ENCODE data around the gene FAM168A. TPM values are rescaled to one million over a fixed set of nuclear protein-coding genes. Genes with fewer than 3 reads are reported as not detected.
"Not testable (repeated sequence)": the region's sequence is repeated elsewhere in the genome, so short reads cannot be mapped to it uniquely, and the experiment has no call there.

FAM168A gene
- polyA plus RNA-seq, 4 donors: 44.3 to 46.4 (median 44.9) TPM

GRCh38 chr11:73439002-73439843 lies 158.7 kb downstream of the FAM168A start:
- DNase-seq (ENCODE audit: low read depth in 4 of 4, low spot score in 3 of 4): no peak

GRCh38 chr11:73436859-73437258 lies 161.1 kb downstream of the FAM168A start:
- not testable (repeated sequence) for DNase-seq (ENCODE audit: low read depth in 4 of 4, low spot score in 3 of 4)

GRCh38 chr11:73431396-73431795 lies 166.5 kb downstream of the FAM168A start:
- no peak for DNase-seq (ENCODE audit: low read depth in 4 of 4, low spot score in 3 of 4)

GRCh38 chr11:73430326-73430725 lies 167.6 kb downstream of the FAM168A start:
- no peak for DNase-seq (ENCODE audit: low read depth in 4 of 4, low spot score in 3 of 4)

GRCh38 chr11:73429121-73429750 lies 168.7 kb downstream of the FAM168A start:
- DNase-seq (ENCODE audit: low read depth in 4 of 4, low spot score in 3 of 4): no peak

- no peak for DNase-seq (ENCODE audit: low read depth in 4 of 4, low spot score in 3 of 4)
Measured at GRCh38 chr11:73428699-73429098, 169.2 kb downstream of the FAM168A start.

GRCh38 chr11:73428227-73428626 lies 169.7 kb downstream of the FAM168A start:
- DNase-seq (ENCODE audit: low read depth in 4 of 4, low spot score in 3 of 4): no peak

GRCh38 chr11:73426219-73426850 lies 171.6 kb downstream of the FAM168A start:
- DNase-seq (ENCODE audit: low read depth in 4 of 4, low spot score in 3 of 4): no peak

GRCh38 chr11:73425108-73425507 lies 172.8 kb downstream of the FAM168A start:
- DNase-seq (ENCODE audit: low read depth in 4 of 4, low spot score in 3 of 4): no peak

- DNase-seq (ENCODE audit: low read depth in 4 of 4, low spot score in 3 of 4): no peak
Measured at GRCh38 chr11:73423506-73423905, 174.4 kb downstream of the FAM168A start.

- no peak for DNase-seq (ENCODE audit: low read depth in 4 of 4, low spot score in 3 of 4)
Measured at GRCh38 chr11:73422886-73423285, 175.0 kb downstream of the FAM168A start.

GRCh38 chr11:73420136-73420535 lies 177.8 kb downstream of the FAM168A start:
- DNase-seq (ENCODE audit: low read depth in 4 of 4, low spot score in 3 of 4): no peak

GRCh38 chr11:73416786-73417185 lies 181.1 kb downstream of the FAM168A start:
- no peak for DNase-seq (ENCODE audit: low read depth in 4 of 4, low spot score in 3 of 4)

GRCh38 chr11:73415854-73416615 lies 181.9 kb downstream of the FAM168A start:
- no peak for DNase-seq (ENCODE audit: low read depth in 4 of 4, low spot score in 3 of 4)

- no peak for DNase-seq (ENCODE audit: low read depth in 4 of 4, low spot score in 3 of 4)
Measured at GRCh38 chr11:73414977-73415651, 182.8 kb downstream of the FAM168A start.

- DNase-seq (ENCODE audit: low read depth in 4 of 4, low spot score in 3 of 4): no peak
Measured at GRCh38 chr11:73413256-73413655, 184.7 kb downstream of the FAM168A start.

GRCh38 chr11:73412308-73412707 lies 185.6 kb downstream of the FAM168A start:
- DNase-seq (ENCODE audit: low read depth in 4 of 4, low spot score in 3 of 4): no peak

GRCh38 chr11:73411031-73411430 lies 186.9 kb downstream of the FAM168A start:
- no peak for DNase-seq (ENCODE audit: low read depth in 4 of 4, low spot score in 3 of 4)

- no peak for DNase-seq (ENCODE audit: low read depth in 4 of 4, low spot score in 3 of 4)
Measured at GRCh38 chr11:73410627-73411026, 187.3 kb downstream of the FAM168A start.

- DNase-seq (ENCODE audit: low read depth in 4 of 4, low spot score in 3 of 4): no peak
Measured at GRCh38 chr11:73409431-73409830, 188.5 kb downstream of the FAM168A start.
